Ovary (tissue), 3 donors: Measurements from ENCODE around the gene CCDC83.

Source experiments
- CTCF ChIP-seq, 3 donors: fragments of 450-650 bp in 2 of 3; fragments of 200-600 bp in 1 of 3; IDR thresholded peaks; one replicate each; pipeline versions ENCODE4 v1.5.1 to v1.8.0; 2016 to 2022; ENCODE audit warnings: antibody characterized with exemption in 3 of 3, mild to moderate bottlenecking in 1 of 3
- EP300 ChIP-seq: sonication (generic); formaldehyde crosslinking; IDR thresholded peaks from one replicate; pipeline ENCODE4 v1.6.1; 2017; ENCODE audit warnings: antibody characterized with exemption
- POLR2A ChIP-seq: fragments of 450-650 bp; IDR thresholded peaks from one replicate; pipeline ENCODE4 v1.6.1; 2017; ENCODE audit warnings: antibody characterized with exemption, mild to moderate bottlenecking, moderate library complexity
- donor health status: DM: no; HTN: no; CAD: no.

- TF ChIP-seq POLR2A: no peak
- TF ChIP-seq CTCF (IDR thresholded peaks at IDR 0.05): no peak
- no peak for TF ChIP-seq EP300
Observed at GRCh38 chr11:85922367-85922766, 67.2 kb downstream of the CCDC83 start.
